HepG2 (cell line): ENCODE results near the gene ATP6V1F. TPM values are rescaled to one million over a fixed set of nuclear protein-coding genes. Genes with fewer than 3 reads are reported as not detected.

Source experiments
- FOSL2 ChIP-seq: sonication (generic); formaldehyde crosslinking; IDR thresholded peaks from 2 replicates; pipeline ENCODE4 v1.4.0; 2020; ENCODE audit warnings: missing genetic modification reagents
- RAD21 ChIP-seq: fragments of 450-650 bp; formaldehyde crosslinking; IDR thresholded peaks from 2 replicates; pipeline ENCODE4 v1.5.0; 2020; ENCODE audit warnings: mild to moderate bottlenecking
- RARG ChIP-seq: sonication (generic); formaldehyde crosslinking; IDR thresholded peaks from 2 replicates; pipeline ENCODE4 v1.4.0; 2020; ENCODE audit warnings: low read depth, mild to moderate bottlenecking, missing genetic modification reagents
- SALL1 ChIP-seq: sonication (generic); formaldehyde crosslinking; IDR thresholded peaks from 2 replicates; pipeline ENCODE4 v1.8.0; 2022; ENCODE audit warnings: mild to moderate bottlenecking, missing genetic modification reagents
- STAG1 ChIP-seq: sonication (generic); formaldehyde crosslinking; IDR thresholded peaks from 2 replicates; pipeline ENCODE4 v1.4.0; 2020; ENCODE audit warnings: missing genetic modification reagents
- ZNF501 ChIP-seq: sonication (generic); formaldehyde crosslinking; IDR thresholded peaks from 2 replicates; pipeline ENCODE4 v1.5.1; 2020; ENCODE audit warnings: mild to moderate bottlenecking, moderate library complexity, missing genetic modification reagents
- ZNF777 ChIP-seq: sonication (generic); formaldehyde crosslinking; IDR thresholded peaks from 2 replicates; pipeline ENCODE4 v1.4.0; 2020; ENCODE audit warnings: missing genetic modification reagents
- polyA plus RNA-seq, 8 experiments: library from polyadenylated mRNA; depleted of rRNA in 3 of 8; stranded (reverse) in 7 of 8; unstranded in 1 of 8; fragments of >200 nt; fragmentation: Illumina TruSeq in 4 of 8; extraction: Trizol in 4 of 8; gene quantifications; 2 replicates each; pipeline versions ENCODE4 v1.2.1 to v1.2.3, GENCODE V29; 2011 to 2016; ENCODE audit warnings: low read depth in 4 of 8, missing spikeins in 1 of 8, mixed read lengths in 1 of 8; ENCODE audit not compliant: insufficient read depth in 1 of 8
- total RNA-seq, 5 experiments: library from RNA; depleted of rRNA; stranded (reverse); fragments of >200 nt; fragmentation: Illumina TruSeq; extraction: Trizol; gene quantifications; 2 replicates each; pipeline ENCODE4 v1.2.3, GENCODE V29; 2016; ENCODE audit warnings: low read depth in 1 of 5
- TF ChIP-seq, protein P1 (sequence below): sonication (generic); formaldehyde crosslinking; IDR thresholded peaks from 2 replicates; pipeline ENCODE4 v1.5.1; 2020; ENCODE audit warnings: mild to moderate bottlenecking, missing genetic modification reagents, moderate library complexity
- TF ChIP-seq, protein P2 (sequence below): sonication (generic); formaldehyde crosslinking; IDR thresholded peaks from 2 replicates; pipeline ENCODE4 v1.4.0; 2020; ENCODE audit warnings: missing genetic modification reagents, borderline replicate concordance

ATP6V1F gene
- total and polyA plus RNA-seq, 2 of the 13 experiments (the other 11 are each of a cell fraction or from before 2014, with no cell fraction given), result 87.2 to 132 TPM

DNA sequence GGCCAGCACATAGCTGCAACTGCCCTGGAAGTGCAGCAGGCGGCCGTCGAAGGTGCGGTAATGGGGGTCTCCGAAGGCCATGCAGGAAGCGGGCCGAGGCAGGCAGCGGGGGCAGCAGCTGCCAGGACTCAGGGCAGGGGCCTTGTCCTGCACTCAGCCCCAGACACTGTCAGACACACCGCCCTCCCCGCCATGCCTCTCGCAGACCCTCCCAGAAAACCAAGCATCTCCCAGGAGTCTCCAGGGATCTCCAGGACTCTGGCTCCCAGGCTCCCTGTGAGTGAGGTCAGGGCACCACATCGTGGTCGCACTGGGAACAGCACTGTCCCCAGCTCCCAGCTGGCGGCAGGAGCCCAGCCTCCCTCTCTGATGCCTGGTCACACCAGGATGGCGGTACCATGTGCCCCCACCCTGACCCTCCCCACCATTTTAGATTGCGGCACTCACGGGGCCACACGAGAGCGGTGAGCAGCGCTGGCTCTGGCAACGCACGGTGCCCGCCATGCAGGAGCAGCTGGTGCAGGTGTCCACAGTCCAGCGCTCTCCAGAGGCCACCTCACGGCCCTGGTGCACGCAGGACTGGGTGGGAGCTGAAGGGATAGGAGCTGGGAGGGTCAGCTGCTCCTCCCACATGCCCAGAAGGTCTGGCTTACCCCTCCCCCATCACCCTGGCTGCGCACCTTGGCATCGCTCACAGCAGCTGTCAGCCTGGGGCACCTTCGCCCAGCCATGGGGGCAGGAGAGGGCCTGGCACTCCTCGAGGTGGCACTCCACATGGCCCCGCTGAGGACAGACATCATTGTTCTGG is 17.5 kb downstream of the ATP6V1F start (continued):
- TF ChIP-seq, protein P1, sequence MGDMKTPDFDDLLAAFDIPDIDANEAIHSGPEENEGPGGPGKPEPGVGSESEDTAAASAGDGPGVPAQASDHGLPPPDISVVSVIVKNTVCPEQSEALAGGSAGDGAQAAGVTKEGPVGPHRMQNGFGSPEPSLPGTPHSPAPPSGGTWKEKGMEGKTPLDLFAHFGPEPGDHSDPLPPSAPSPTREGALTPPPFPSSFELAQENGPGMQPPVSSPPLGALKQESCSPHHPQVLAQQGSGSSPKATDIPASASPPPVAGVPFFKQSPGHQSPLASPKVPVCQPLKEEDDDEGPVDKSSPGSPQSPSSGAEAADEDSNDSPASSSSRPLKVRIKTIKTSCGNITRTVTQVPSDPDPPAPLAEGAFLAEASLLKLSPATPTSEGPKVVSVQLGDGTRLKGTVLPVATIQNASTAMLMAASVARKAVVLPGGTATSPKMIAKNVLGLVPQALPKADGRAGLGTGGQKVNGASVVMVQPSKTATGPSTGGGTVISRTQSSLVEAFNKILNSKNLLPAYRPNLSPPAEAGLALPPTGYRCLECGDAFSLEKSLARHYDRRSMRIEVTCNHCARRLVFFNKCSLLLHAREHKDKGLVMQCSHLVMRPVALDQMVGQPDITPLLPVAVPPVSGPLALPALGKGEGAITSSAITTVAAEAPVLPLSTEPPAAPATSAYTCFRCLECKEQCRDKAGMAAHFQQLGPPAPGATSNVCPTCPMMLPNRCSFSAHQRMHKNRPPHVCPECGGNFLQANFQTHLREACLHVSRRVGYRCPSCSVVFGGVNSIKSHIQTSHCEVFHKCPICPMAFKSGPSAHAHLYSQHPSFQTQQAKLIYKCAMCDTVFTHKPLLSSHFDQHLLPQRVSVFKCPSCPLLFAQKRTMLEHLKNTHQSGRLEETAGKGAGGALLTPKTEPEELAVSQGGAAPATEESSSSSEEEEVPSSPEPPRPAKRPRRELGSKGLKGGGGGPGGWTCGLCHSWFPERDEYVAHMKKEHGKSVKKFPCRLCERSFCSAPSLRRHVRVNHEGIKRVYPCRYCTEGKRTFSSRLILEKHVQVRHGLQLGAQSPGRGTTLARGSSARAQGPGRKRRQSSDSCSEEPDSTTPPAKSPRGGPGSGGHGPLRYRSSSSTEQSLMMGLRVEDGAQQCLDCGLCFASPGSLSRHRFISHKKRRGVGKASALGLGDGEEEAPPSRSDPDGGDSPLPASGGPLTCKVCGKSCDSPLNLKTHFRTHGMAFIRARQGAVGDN (CRISPR knock-in tag), result peak; percentile 59
- TF ChIP-seq, protein P2, sequence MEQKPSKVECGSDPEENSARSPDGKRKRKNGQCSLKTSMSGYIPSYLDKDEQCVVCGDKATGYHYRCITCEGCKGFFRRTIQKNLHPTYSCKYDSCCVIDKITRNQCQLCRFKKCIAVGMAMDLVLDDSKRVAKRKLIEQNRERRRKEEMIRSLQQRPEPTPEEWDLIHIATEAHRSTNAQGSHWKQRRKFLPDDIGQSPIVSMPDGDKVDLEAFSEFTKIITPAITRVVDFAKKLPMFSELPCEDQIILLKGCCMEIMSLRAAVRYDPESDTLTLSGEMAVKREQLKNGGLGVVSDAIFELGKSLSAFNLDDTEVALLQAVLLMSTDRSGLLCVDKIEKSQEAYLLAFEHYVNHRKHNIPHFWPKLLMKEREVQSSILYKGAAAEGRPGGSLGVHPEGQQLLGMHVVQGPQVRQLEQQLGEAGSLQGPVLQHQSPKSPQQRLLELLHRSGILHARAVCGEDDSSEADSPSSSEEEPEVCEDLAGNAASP, result 0 out of 2 replicates have a peak, but pooled peaks have one; percentile 24
- TF ChIP-seq RAD21 (CRISPR knock-in tag), result peak; percentile 93
- peak; percentile 27; the same call in 1 of the 2 replicates for TF ChIP-seq SALL1 (CRISPR knock-in tag)
- no peak for TF ChIP-seq RARG
- TF ChIP-seq ZNF777 (CRISPR knock-in tag), result peak; percentile 45; the same call in 1 of the 2 replicates
- 0 out of 2 replicates have a peak, but pooled peaks have one; percentile 13 for TF ChIP-seq FOSL2
- TF ChIP-seq STAG1 (CRISPR knock-in tag), result peak; percentile 92
- TF ChIP-seq ZNF501 (CRISPR knock-in tag), result 0 out of 2 replicates have a peak, but pooled peaks have one; percentile 34
